K562 (cell line): ENCODE data around the gene PLPPR2. TPM values are rescaled to one million over a fixed set of nuclear protein-coding genes. Genes with fewer than 3 reads are reported as not detected.

Experiments used
- CBX3 ChIP-seq, 2 experiments: IDR thresholded peaks; 1 replicate in 1 of 2; 2 replicates in 1 of 2; pipeline ENCODE4 v1.6.1; 2012; ENCODE audit warnings: inconsistent platforms in 2 of 2, low read length in 2 of 2, borderline replicate concordance in 1 of 2, control low read depth in 1 of 2
- CEBPB ChIP-seq: fragments of 450-650 bp; IDR thresholded peaks from 2 replicates; pipeline ENCODE4 v1.6.1; 2016; ENCODE audit warnings: missing genetic modification characterization, missing compliant biosample characterization
- CXXC5 ChIP-seq: fragments of 250-450 bp; sonication (Bioruptor Pico); IDR thresholded peaks from 2 replicates; pipeline ENCODE4 v1.8.0; 2022; ENCODE audit warnings: inconsistent platforms, mild to moderate bottlenecking, moderate library complexity
- ERF ChIP-seq: fragments of 450-650 bp; formaldehyde crosslinking; IDR thresholded peaks from 2 replicates; pipeline ENCODE4 v1.4.0; 2020; ENCODE audit warnings: mild to moderate bottlenecking, mixed read lengths
- FOXK2 ChIP-seq, 2 experiments: fragments of 450-650 bp; IDR thresholded peaks in 1 of 2; conservative IDR thresholded peaks in 1 of 2; 2 replicates each; pipeline ENCODE4 v1.6.1; 2016; ENCODE audit warnings: low read depth in 2 of 2, mild to moderate bottlenecking in 1 of 2
- JUND ChIP-seq, 2 experiments: IDR thresholded peaks; 2 replicates in 1 of 2; 3 replicates in 1 of 2; pipeline ENCODE4 v1.6.1; 2011; ENCODE audit warnings: borderline replicate concordance in 2 of 2, low read depth in 2 of 2, low read length in 2 of 2, improper control_type of control experiment in 1 of 2, missing biosample characterization in 1 of 2, missing genetic modification characterization in 1 of 2, missing genetic modification reagents in 1 of 2
- NFE2 ChIP-seq: IDR thresholded peaks from 2 replicates; pipeline ENCODE4 v1.6.1; 2014; ENCODE audit warnings: antibody characterized with exemption, low read depth
- NR0B1 ChIP-seq: fragments of 450-650 bp; IDR thresholded peaks from one replicate; pipeline ENCODE4 v1.6.1; 2018; ENCODE audit warnings: mild to moderate bottlenecking, moderate library complexity; ENCODE audit not compliant: partially characterized antibody
- PCBP2 ChIP-seq: fragments of 200-400 bp; formaldehyde crosslinking; IDR thresholded peaks from 2 replicates; pipeline ENCODE4 v1.6.1; 2018; ENCODE audit warnings: low read length, low read depth, mild to moderate bottlenecking, moderate library complexity; ENCODE audit not compliant: poor library complexity, severe bottlenecking
- RBM22 ChIP-seq: fragments of 200-400 bp; formaldehyde crosslinking; IDR thresholded peaks from 2 replicates; pipeline ENCODE4 v1.6.1; 2018; ENCODE audit warnings: low read length, low read depth; ENCODE audit not compliant: poor library complexity, severe bottlenecking
- RBM25 ChIP-seq: fragments of 200-400 bp; formaldehyde crosslinking; IDR thresholded peaks from 2 replicates; pipeline ENCODE4 v1.6.1; 2018; ENCODE audit warnings: low read length, low read depth, moderate library complexity; ENCODE audit not compliant: severe bottlenecking
- RCOR1 ChIP-seq, 2 experiments: IDR thresholded peaks; 2 replicates each; pipeline ENCODE4 v1.6.1; 2012; ENCODE audit warnings: low read depth in 2 of 2, low read length in 2 of 2, borderline replicate concordance in 1 of 2, improper control_type of control experiment in 1 of 2
- SMARCE1 ChIP-seq: fragments of 450-650 bp; IDR thresholded peaks from 2 replicates; pipeline ENCODE4 v1.7.1; 2016; ENCODE audit warnings: mild to moderate bottlenecking
- SMC3 ChIP-seq: conservative IDR thresholded peaks from 2 replicates; pipeline ENCODE4 v1.6.1; 2011; ENCODE audit warnings: low read depth, low read length, improper control_type of control experiment; ENCODE audit not compliant: insufficient read depth
- polyA plus RNA-seq, 8 experiments: library from polyadenylated mRNA; depleted of rRNA in 4 of 8; stranded (reverse) in 5 of 8; unstranded in 3 of 8; fragments of >200 nt; fragmentation: Nextera tagmentation in 2 of 8; fragmentation: Illumina TruSeq in 1 of 8; extraction: Ambion mirVana in 2 of 8; extraction: Trizol in 1 of 8; gene quantifications; 2 replicates each; pipeline versions ENCODE4 v1.2.1 to v1.2.3, GENCODE V29; 2011 to 2014; ENCODE audit warnings: inconsistent platforms in 1 of 8, missing spikeins in 1 of 8
- total RNA-seq, 7 experiments: library from RNA; depleted of rRNA in 6 of 7; stranded (reverse); fragments of >200 nt in 6 of 7; fragmentation: Illumina TruSeq in 2 of 7; extraction: Trizol in 2 of 7; gene quantifications; 2 replicates each; pipeline versions ENCODE4 v1.2.1 to v1.2.3, GENCODE V29; 2011 to 2021; ENCODE audit warnings: low replicate concordance in 1 of 7
- TF ChIP-seq, protein P1 (sequence below): fragments of 450-650 bp; IDR thresholded peaks from 2 replicates; pipeline ENCODE4 v1.6.1; 2016; ENCODE audit warnings: mild to moderate bottlenecking
- TF ChIP-seq, protein P2 (sequence below): fragments of 450-650 bp; formaldehyde crosslinking; IDR thresholded peaks from 2 replicates; pipeline ENCODE4 v1.4.0; 2020; ENCODE audit warnings: mild to moderate bottlenecking
- TF ChIP-seq, protein P3 (sequence below): fragments of 450-650 bp; IDR thresholded peaks from 2 replicates; pipeline ENCODE4 v1.6.1; 2016; ENCODE audit warnings: antibody characterized with exemption
- TF ChIP-seq, protein P4 (sequence below): fragments of 250-450 bp; sonication (Bioruptor Pico); IDR thresholded peaks from 2 replicates; pipeline ENCODE4 v1.5.0; 2020; ENCODE audit warnings: mild to moderate bottlenecking

The PLPPR2 gene
- total and polyA plus RNA-seq, 9 of the 15 experiments (the other 6 are each of a cell fraction or from before 2014, with no cell fraction given): 0.49 to 15.9 (median 3.4) TPM

- no peak for TF ChIP-seq NR0B1
- TF ChIP-seq PCBP2: no peak
- TF ChIP-seq, protein P1, sequence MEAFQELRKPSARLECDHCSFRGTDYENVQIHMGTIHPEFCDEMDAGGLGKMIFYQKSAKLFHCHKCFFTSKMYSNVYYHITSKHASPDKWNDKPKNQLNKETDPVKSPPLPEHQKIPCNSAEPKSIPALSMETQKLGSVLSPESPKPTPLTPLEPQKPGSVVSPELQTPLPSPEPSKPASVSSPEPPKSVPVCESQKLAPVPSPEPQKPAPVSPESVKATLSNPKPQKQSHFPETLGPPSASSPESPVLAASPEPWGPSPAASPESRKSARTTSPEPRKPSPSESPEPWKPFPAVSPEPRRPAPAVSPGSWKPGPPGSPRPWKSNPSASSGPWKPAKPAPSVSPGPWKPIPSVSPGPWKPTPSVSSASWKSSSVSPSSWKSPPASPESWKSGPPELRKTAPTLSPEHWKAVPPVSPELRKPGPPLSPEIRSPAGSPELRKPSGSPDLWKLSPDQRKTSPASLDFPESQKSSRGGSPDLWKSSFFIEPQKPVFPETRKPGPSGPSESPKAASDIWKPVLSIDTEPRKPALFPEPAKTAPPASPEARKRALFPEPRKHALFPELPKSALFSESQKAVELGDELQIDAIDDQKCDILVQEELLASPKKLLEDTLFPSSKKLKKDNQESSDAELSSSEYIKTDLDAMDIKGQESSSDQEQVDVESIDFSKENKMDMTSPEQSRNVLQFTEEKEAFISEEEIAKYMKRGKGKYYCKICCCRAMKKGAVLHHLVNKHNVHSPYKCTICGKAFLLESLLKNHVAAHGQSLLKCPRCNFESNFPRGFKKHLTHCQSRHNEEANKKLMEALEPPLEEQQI: no peak
- no peak for TF ChIP-seq NFE2
- TF ChIP-seq SMC3: no peak
- TF ChIP-seq SMARCE1: no peak
- no peak for TF ChIP-seq CBX3 (IDR thresholded peaks at IDR 0.05; ENCODE audit: borderline replicate concordance in 1 of 2, low read length in 2 of 2)
- 0 out of 4 replicates have a peak, but pooled peaks of 1 of the 2 experiments have one; percentile 2 for TF ChIP-seq RCOR1 (IDR thresholded peaks at IDR 0.05; ENCODE audit: borderline replicate concordance in 1 of 2, low read depth in 2 of 2, low read length in 2 of 2)
- 0 out of 2 replicates have a peak, but pooled peaks have one; percentile 11 for TF ChIP-seq JUND (IDR thresholded peaks at IDR 0.05; ENCODE audit: borderline replicate concordance, low read depth, low read length)
- no peak; the same call in 1 of the 3 replicates for TF ChIP-seq JUND (tag; IDR thresholded peaks at IDR 0.05; ENCODE audit: borderline replicate concordance, low read depth, low read length)
- no peak for TF ChIP-seq RBM22
- peak; percentile 81 for TF ChIP-seq CEBPB (tag)
- TF ChIP-seq CXXC5 (CRISPR knock-in tag): peak; percentile 95
- TF ChIP-seq FOXK2 (conservative IDR thresholded peaks at IDR 0.05 in 1 of 2, IDR thresholded peaks at IDR 0.05 in 1 of 2; ENCODE audit: low read depth in 2 of 2): peak; percentile 63 to 73; a peak in 3 of 4 replicates
- TF ChIP-seq ERF (CRISPR knock-in tag): no peak
- TF ChIP-seq, protein P2, sequence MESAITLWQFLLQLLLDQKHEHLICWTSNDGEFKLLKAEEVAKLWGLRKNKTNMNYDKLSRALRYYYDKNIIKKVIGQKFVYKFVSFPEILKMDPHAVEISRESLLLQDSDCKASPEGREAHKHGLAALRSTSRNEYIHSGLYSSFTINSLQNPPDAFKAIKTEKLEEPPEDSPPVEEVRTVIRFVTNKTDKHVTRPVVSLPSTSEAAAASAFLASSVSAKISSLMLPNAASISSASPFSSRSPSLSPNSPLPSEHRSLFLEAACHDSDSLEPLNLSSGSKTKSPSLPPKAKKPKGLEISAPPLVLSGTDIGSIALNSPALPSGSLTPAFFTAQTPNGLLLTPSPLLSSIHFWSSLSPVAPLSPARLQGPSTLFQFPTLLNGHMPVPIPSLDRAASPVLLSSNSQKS (CRISPR knock-in tag): 0 out of 2 replicates have a peak, but pooled peaks have one; percentile 28
- no peak for TF ChIP-seq RBM25
- TF ChIP-seq, protein P3, sequence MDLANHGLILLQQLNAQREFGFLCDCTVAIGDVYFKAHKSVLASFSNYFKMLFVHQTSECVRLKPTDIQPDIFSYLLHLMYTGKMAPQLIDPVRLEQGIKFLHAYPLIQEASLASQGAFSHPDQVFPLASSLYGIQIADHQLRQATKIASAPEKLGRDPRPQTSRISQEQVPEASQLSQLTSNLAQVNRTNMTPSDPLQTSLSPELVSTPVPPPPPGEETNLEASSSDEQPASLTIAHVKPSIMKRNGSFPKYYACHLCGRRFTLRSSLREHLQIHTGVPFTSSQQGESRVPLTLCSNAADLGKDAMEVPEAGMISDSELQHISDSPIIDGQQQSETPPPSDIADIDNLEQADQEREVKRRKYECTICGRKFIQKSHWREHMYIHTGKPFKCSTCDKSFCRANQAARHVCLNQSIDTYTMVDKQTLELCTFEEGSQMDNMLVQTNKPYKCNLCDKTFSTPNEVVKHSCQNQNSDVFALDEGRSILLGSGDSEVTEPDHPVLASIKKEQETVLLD: no peak
- TF ChIP-seq, protein P4, sequence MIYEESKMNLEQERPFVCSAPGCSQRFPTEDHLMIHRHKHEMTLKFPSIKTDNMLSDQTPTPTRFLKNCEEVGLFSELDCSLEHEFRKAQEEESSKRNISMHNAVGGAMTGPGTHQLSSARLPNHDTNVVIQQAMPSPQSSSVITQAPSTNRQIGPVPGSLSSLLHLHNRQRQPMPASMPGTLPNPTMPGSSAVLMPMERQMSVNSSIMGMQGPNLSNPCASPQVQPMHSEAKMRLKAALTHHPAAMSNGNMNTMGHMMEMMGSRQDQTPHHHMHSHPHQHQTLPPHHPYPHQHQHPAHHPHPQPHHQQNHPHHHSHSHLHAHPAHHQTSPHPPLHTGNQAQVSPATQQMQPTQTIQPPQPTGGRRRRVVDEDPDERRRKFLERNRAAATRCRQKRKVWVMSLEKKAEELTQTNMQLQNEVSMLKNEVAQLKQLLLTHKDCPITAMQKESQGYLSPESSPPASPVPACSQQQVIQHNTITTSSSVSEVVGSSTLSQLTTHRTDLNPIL (CRISPR knock-in tag): no peak
These were observed 19.4 kb downstream of the PLPPR2 start, which contains the start of gene SWSAP1 (continued) for GRCh38 chr19:11374433-11375142.
